GM19468 (cell line): ENCODE measurements around the gene NDC80.

Experiments used
- ATAC-seq: cut with Tn5 transposase; IDR thresholded peaks from one replicate; pipeline ENCODE4 v1.9.1; 2021; ENCODE audit warnings: mild to moderate bottlenecking, moderate library complexity, moderate number of reproducible peaks; ENCODE audit not compliant: unreplicated experiment; ENCODE audit errors: extremely low read depth

NDC80 gene

DNA sequence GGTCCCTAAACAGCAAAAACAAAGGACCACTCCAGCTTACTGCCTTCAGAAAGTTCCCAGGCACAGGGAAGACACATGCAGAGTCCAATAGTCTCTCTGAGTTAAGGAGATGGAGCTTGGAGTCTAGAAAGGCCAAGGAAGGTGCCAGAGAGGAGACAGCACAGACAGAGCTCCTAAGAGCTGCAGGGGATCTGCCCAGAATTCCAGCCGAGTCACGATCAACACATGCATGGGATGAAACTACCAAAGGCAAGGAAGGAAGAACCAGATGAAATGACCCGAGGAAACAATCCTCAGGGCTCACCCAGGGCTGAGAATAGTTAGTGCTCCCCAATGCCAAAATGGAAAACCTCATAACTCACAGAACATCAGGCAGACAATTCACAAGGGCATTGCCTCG, 15.5 kb upstream of the NDC80 start:
- ATAC-seq: no peak

DNA sequence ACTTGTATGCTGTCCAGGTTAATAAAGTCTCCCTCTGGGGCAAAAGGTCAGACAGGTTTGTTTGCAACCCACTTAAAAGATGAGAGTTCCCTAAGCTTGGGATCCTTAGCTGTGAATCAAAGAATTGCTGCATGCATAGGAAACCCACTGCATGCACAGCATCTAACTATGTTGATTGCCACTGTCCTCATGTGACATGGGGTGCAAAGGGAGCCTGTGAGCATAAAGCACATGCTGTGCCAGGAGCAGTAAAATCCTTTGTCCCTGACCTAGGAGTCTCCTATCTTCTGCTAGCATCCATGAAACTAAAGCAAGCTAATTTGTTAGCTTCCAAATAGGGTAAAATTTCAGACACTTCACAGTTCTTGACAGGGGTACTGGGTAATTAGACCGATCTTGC, 13.8 kb upstream of the NDC80 start:
- ATAC-seq: no peak

DNA sequence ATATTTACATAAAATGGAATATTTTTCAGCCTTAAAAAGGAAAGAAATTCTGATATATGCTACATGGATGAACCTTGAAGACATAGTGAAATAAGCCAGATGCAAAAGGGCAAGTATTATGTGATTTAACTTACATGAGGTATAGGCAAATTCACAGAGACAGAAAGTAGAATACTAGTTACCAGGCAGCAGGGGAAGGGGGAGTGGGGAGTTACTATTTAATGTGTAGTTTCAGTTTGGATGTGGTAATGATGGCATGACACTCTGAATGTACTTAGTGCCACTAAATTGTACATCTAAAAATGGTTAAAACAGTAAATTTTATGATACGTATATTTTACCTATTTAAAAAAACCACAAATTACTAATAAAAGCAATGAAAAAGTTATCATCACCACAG, 12.1 kb upstream of the NDC80 start:
- no peak for ATAC-seq

DNA sequence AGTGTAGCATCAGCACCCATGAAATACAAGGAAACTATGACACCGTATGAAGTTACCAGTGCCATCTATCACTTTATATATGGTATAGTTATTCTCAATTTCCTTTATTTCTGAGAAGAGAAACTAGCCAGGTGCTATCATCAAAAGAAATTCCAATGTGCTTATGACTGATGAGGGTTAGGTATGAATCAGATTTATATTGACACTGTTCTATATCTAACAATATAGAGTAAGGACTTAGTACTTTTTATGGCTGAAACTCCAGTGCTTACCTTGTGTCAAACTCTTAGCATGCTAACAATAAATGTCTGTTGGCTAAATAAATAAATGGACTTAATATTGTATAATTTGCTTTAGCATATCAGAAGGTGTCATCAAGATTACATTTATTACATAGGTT, 7.0 kb upstream of the NDC80 start:
- no peak for ATAC-seq

DNA sequence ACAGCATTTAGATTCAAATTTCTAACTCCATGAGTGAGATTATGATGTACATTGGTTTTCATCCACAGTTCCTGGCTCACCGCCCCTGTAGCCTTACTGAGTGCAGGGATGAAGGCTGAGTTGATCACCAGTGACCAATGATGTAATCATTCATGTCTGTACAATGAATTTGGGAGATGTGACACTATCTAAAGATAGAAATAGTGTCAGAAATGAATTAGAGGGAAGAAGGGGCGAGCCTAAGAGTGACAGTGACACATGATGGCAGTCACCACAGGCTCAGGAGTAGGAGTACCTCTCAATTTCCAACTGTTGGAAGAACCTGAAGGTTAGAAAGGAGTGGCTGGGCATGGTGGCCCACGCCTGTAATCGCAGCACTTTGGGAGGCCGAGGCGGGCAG, 3.2 kb upstream of the NDC80 start:
- ATAC-seq: no peak

DNA sequence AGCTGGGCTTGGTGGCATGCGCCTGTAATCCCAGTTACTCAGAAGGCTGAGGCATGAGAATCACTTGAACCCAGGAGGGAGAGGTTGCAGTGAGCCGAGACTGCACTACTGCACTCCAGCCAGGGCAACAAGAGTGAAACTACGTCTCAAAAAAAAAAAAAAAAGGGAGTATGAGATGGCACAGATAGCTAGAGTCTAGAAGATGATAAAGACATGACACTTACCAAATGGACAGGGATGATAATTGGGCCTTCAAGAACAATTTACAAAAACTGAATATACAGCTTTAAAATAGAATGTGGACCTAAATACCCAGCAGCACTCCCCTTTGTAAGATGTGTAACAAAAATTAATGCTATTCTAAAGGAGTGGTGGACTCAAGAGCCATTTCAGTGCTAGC, 2.8 kb upstream of the NDC80 start:
- ATAC-seq: no peak

DNA sequence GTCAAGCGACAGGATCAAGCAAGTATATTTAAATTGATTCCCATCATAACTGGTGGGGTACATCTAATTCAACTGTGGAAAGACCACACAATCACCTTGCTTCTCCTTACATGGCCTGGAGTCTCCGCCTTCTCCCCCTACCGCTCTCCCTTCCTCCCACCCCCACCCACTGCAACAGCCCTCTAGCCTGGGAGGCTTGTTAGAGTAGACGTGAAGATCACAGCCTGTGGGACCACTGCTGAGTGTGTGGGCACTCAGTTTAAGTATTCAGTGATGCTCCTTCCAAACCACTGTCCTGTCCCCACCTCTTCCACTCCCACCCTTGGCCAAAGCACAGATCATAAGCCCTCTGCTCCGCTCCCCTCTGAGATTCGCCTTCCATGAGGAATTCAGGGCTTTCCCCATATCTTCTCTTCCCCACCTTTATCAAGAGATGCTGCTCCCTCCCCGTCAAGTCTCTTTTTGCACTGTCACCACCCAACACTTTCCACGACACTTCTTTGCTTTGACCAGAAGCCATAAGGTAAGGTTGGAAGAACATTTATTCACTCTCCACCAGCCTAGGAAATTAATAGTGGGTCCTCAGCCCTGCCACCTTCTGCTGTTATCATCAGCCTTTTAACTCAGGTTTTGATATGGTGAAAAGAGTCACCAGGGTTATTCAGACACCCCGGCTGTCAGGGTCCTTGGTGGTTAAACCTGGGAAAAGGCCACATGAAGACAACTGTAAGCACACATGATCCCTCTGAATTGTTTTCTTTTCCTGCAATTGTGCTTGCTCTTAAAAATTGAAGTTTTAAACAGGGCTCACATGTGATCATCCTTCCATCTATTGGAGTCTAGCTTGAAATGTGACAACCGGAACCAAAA, 1.8 kb upstream of the NDC80 start:
- no peak for ATAC-seq

DNA sequence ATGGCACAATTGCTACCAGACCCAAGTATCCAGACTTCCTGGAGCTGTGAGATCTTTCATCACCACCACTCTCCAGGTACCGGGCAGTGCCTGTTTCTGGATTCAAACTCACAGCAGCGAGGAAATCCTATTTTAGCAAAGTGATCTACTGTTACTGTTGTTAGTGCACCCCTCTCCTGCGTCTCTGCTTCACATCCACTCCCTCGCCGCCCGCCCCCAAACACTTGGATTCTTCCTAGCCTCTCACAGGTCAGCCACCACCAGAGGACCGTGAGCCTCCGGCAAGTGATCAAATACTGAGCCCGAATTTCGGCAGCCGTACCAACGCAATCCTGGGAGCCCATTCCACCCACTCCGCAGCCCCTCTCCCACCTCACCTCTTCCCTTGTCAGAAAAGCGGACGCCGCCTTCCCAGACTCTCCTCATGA, 571 bp upstream of the NDC80 start:
- ATAC-seq: peak; percentile 3

DNA sequence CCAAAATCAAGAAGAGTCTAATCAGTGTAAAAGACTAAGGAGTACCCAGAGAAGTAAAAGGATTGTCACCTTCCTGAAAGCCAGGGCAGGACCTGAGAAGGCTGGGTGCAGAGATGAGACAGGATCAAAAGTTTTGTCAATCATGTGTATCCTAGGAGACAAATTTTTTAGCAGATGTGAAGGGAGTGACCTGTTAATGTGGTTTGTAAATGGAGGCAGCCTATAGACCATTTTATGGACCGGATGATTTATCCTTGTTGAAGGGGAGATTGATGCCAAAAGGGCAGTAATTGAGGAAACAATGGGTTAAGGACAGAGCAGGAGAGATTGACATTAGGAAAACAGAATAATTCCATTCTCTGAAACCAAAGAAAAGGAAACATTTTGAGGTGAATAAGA, 813 bp downstream of the NDC80 start:
- ATAC-seq: no peak

DNA sequence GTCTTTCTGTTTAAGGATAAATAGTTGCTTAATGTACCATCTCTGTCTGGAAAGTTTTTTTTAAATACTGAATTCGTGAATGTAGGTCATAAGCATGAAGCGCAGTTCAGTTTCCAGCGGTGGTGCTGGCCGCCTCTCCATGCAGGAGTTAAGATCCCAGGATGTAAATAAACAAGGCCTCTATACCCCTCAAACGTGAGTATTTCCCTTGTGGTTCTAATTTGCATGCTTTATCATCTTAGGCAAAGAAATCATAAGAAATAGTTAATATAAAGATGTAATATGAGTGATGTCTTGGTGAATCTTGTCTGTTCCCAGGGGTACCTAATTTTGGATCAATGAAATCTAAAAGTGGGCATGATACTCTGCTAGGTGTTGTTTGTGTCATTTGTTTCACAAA, 1.5 kb downstream of the NDC80 start:
- ATAC-seq: no peak

DNA sequence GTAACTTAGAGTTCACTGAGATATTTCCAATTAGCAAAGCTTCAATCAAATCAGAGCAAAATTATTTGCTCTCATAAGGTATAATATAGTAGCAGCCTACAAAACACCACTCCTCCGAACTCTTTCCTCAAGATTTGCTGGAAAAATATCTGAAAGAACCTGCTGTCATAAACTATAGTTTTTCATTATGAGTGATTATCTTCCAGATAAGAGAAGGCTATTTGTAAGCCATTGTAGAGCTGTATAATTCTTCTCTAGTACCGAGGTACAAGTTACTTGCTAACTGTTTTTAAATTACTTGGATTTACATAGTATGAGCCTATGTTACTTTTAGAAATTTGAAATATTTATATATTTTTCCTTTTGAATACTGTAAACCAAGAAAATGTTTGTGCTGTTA, 2.1 kb downstream of the NDC80 start:
- ATAC-seq: no peak

DNA sequence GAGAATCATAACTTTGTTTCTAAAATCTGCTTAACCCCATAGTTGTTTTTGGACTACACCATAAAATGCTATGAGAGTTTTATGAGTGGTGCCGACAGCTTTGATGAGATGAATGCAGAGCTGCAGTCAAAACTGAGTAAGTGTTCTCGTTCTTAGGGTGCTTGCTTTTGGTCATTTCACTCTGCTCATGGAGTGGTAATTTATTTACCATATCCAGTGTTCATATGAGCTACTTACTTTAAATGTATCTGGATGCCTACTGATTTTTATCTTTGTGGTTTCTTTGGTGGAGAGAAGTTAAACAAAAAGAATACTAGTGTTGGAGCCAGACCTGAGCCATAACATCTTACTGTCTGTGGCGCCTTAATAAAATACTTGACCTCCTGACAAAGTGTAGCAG, 16.4 kb downstream of the NDC80 start:
- ATAC-seq: no peak

DNA sequence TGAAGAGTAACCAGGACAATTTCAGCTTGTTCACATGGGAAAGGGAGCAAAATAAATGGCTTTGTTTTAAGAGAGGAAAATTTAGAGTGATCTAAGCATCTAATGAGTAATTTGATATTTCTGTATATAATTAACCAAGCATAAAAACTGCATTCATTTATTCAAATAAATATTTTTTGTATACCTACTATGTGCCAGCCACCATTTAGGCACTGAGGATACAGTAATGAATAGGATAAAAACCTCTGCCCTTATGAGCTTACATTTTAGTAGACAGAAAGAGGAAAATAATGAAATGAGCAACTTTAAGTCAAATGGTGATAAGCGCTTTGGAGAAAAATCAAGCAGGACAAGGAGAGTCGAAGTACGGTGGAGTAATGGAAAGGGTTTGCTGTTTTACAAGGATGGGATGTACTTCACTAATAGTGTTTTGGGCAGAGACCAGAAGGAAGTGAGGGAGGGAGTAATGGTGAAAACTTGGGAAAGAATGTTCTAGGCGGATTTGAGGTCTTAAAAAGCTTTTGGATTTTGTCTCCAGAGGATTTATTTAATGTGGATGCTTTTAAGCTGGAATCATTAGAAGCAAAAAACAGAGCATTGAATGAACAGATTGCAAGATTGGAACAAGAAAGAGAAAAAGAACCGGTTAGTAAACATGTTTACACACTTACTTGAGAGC, 17.4 kb downstream of the NDC80 start:
- no peak for ATAC-seq

DNA sequence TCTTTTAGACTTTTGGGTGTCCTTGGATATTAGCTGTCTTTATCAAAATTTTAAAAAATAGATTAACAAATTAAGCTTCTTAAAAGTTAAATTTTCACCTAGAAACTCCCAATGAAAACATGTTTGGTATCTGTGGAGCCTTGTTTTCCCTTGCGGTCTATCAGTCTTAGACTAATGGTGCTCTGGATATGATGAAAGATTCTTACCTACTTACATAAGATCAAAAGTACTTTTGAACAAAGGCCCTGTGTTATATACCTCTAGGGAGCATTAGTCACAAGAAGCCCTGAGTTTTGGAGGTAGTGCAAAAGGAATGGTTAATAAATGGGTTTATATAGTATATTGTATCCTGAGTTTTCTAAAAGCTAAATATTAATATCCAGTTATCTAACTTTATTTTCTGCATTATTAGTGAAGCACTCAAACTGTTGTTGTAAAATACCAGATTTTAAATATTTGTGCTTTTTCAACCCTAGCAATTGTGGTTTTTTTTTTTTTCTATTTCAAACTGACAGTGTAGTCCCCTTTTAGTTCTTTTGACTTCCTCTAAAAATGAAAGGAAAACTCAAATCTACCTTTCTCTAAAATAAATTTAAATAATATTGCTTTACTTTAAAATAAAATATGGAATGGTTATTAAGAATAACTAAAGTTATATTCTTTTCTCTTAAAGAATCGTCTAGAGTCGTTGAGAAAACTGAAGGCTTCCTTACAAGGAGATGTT, 18.1 kb downstream of the NDC80 start:
- ATAC-seq: no peak

DNA sequence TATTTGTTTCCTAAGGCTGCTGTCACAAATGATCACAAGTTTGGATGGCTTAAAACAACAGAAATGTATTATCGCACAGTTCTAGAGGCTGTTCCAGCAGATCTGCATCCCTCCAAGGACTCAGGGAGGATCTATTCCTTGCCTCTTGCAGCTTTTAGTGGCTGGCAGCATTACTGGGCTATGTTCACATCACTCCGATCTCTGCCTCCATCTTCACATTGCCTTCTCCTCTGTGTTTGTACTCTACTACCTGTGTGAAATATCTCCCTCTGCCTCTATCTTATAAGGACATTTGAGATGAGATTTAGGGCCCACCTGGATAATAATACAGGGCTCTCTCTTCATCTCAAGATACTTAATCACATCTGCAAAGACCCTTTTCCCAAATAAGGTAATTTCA, 18.9 kb downstream of the NDC80 start:
- no peak for ATAC-seq

DNA sequence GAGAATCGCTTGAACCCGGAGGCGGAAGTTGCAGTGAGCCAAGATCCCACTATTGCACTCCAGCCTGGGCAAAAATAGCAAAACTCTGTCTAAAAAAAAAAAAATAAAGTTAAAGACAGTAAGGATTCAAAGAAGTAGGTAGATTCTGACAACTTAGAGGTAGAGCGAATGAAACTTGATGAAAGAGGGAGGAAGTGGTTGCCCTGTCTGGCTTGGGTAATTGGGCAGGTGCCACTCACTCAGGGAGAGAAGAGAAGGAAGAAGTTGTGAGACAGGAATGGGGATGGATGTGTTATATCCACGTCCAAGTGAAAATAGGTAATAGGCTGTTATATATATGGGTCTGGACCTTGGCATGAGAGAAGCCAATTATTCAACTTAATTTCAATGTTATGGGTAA, 26.3 kb downstream of the NDC80 start:
- ATAC-seq: no peak

DNA sequence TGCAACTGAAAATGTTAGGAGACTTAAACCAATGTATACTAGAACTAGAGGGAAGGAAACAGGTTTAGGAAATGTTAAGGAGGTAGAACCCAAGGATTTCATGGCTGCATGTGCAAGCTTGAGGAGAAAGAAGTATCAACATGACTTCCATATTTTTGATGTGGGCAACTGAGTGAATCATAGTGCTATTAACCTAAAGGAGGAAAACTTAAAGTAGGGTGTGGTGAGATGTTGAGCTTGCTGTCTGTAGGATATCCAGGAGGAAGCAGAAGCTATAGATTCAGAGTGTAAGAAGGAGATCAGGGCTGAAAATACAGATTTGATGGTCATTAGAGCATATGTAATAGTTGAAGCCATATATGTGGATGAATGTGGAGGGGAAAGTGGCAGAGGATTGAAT, 31.5 kb downstream of the NDC80 start:
- no peak for ATAC-seq

DNA sequence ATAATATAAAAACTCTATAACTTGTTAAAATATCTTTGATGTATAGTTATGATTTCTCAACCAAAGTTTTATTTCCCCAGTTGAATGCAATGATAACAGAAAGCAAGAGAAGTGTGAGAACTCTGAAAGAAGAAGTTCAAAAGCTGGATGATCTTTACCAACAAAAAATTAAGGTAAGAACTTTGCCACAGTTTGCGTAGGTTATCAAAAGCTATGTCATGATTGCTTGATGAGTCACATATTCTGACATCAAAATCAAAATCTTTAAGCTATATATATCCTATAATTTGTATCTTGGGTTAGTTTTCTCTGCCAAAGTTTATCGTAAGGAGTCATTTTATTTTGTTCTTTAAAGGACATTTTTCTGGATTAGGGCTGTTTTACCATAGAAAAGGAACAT, 35.0 kb downstream of the NDC80 start:
- no peak for ATAC-seq

DNA sequence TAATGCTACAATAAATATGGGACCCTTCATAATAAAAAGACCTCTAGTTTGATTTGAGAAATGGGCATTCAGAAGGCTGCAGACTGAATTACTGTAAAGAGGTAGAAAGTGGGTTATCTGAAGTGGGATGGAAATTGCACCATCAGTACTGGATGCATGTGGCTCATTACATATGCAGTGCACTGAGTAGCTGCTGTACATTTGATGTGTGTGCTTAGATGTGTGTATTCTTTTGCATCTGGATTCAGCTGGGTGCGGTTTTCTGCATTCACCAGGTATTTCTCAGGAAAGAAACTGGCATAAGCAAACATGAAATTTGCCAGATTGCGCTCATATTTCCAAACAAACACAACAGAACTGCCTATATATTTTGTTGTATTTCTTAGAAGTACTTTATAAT, 38.2 kb downstream of the NDC80 start:
- no peak for ATAC-seq

DNA sequence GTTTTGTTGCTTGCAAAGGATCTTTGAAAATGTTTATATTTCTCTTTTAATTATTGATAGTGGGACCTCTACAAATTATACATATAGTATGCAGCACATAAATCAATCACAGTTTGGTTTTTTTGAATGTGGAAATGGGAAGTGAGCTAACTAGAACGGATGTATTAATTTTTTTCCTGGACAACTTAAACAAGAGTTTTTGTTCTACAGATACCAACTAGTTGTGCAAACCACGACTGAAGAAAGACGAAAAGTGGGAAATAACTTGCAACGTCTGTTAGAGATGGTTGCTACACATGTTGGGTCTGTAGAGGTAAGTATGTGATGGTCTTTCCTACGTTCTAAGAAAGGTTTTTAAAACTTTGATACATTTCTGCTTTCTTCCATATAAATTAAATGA, 39.2 kb downstream of the NDC80 start:
- no peak for ATAC-seq

DNA sequence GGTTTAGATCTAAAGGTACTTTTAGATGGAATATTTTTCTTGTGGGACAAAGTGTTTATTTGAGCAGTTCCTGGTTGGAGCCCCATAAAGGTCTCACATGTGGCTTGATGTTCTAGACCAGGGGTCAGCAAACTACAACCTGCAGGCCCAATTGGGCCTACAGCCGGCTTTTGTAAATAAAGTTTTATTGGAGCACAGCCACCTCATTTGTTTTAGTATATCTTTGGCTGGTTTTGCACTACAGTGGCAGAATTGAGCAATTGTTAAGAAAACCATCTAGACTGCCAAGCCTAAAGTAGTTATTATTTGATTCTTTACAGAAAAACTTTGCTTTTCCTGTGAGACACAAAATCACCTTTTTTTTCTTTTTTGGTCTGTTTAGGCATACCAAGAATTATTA, 41.6 kb downstream of the NDC80 start:
- ATAC-seq: no peak
